Ascending aorta (tissue), 2 donors: ENCODE data around the gene LCN15. TPM values are rescaled to one million over a fixed set of nuclear protein-coding genes. Genes with fewer than 3 reads are reported as not detected.

Source experiments
- DNase-seq, 2 donors: peaks; one replicate each; pipeline ENCODE4 v3.0.0-alpha.2; 2019; ENCODE audit warnings: low spot score in 2 of 2
- H3K27ac ChIP-seq, 2 donors: fragments of 200-600 bp; sonication (generic); one replicate each; pipeline ENCODE4 v1.5.1; 2016 to 2017; ENCODE audit warnings: mild to moderate bottlenecking in 1 of 2
- H3K27me3 ChIP-seq: fragments of 200-600 bp; sonication (generic); one replicate; pipeline ENCODE4 v1.5.1; 2017
- H3K36me3 ChIP-seq, 2 donors: fragments of 200-600 bp; sonication (generic); one replicate each; pipeline ENCODE4 v1.5.1; 2016
- H3K4me1 ChIP-seq, 2 donors: fragments of 200-600 bp; sonication (generic); one replicate each; pipeline ENCODE4 v1.5.1; 2016 to 2017; ENCODE audit warnings: mild to moderate bottlenecking in 1 of 2
- H3K4me3 ChIP-seq, 2 donors: fragments of 200-600 bp; sonication (generic); one replicate each; pipeline ENCODE4 v1.5.1; 2016 to 2017; ENCODE audit warnings: mild to moderate bottlenecking in 1 of 2
- H3K9me3 ChIP-seq, 2 donors: fragments of 200-600 bp; sonication (generic); one replicate each; pipeline ENCODE4 v1.5.1; 2016
- intact Hi-C: fragments of 100-400 bp; cut with DNase I; formaldehyde crosslinking; loops from one replicate; pipeline ENCODE4 v1.15.1; 2023
- total RNA-seq: library from RNA; depleted of rRNA; stranded (reverse); fragments of >200 nt; gene quantifications from one replicate; pipeline ENCODE4 v1.1.0, GENCODE V29; 2016
- TF ChIP-seq, protein P1 (sequence below), 3 experiments: fragments of 200-600 bp in 2 of 3; fragments of 450-650 bp in 1 of 3; sonication (generic) in 2 of 3; IDR thresholded peaks; one replicate each; pipeline ENCODE4 v1.5.1; 2016 to 2019; ENCODE audit warnings: antibody characterized with exemption in 3 of 3, mild to moderate bottlenecking in 1 of 3, moderate library complexity in 1 of 3

The LCN15 gene
- total RNA-seq, 1 donor from 2014 or later = not detected

GRCh38 chr9:136777359-136777758, 13.0 kb upstream of the LCN15 start:
- DNase-seq = no peak
- Histone ChIP-seq H3K9me3 (peaks cover 0 to 4% of the 10 kb centered on the region in 2 donors), H3K4me1 (no peaks in the 10 kb centered on the region), H3K27me3 (no peaks in the 10 kb centered on the region), H3K27ac (no peak overlapping the region), H3K4me3 (no peak overlapping the region), H3K36me3 (no peaks in the 10 kb centered on the region)
- TF ChIP-seq, protein P1, sequence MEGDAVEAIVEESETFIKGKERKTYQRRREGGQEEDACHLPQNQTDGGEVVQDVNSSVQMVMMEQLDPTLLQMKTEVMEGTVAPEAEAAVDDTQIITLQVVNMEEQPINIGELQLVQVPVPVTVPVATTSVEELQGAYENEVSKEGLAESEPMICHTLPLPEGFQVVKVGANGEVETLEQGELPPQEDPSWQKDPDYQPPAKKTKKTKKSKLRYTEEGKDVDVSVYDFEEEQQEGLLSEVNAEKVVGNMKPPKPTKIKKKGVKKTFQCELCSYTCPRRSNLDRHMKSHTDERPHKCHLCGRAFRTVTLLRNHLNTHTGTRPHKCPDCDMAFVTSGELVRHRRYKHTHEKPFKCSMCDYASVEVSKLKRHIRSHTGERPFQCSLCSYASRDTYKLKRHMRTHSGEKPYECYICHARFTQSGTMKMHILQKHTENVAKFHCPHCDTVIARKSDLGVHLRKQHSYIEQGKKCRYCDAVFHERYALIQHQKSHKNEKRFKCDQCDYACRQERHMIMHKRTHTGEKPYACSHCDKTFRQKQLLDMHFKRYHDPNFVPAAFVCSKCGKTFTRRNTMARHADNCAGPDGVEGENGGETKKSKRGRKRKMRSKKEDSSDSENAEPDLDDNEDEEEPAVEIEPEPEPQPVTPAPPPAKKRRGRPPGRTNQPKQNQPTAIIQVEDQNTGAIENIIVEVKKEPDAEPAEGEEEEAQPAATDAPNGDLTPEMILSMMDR (IDR thresholded peaks at IDR 0.05) = no peak
- intact Hi-C loops = no loop called here

- intact Hi-C loops = no loop called here
- peaks cover 0 to 4% of the 10 kb centered on the region in 2 donors for H3K9me3 ChIP-seq
- DNase-seq = no peak
- no peaks in the 10 kb centered on the region for H3K4me1 ChIP-seq
- H3K36me3 ChIP-seq = no peaks in the 10 kb centered on the region
- TF ChIP-seq, protein P1 (IDR thresholded peaks at IDR 0.05) = no peak
- H3K4me3 ChIP-seq = no peak overlapping the region
- H3K27me3 ChIP-seq = no peaks in the 10 kb centered on the region
- no peak overlapping the region for H3K27ac ChIP-seq
These were observed 12.6 kb upstream of the LCN15 start for GRCh38 chr9:136776947-136777346.

DNA sequence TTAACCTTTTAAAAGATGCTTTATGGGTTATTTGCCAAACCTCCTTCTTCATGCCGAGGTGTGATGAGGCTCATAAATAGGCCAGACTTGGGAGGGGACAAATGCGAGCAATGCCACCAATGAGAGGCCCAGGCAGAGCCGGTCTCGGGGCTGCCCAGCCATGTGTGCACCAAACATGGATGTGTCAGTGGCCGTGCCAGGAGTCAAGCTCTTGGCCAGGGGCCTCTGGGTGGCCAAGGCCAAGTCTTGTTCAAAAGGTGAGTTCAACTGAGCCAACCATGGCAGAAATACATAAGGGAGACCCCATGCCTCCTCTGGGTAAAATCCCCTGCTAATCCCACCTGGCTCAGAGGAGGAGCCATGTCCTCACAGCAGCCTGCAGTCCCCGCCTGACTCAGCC, 10.9 kb upstream of the LCN15 start:
- Histone ChIP-seq H3K36me3 (no peaks in the 10 kb centered on the region), H3K4me3 (no peak overlapping the region), H3K9me3 (peaks cover 0 to 4% of the 10 kb centered on the region in 2 donors), H3K27me3 (no peaks in the 10 kb centered on the region), H3K4me1 (no peaks in the 10 kb centered on the region), H3K27ac (no peak overlapping the region)
- no peak for DNase-seq
- TF ChIP-seq, protein P1 (IDR thresholded peaks at IDR 0.05) = no peak
- intact Hi-C loops = no loop called here

- DNase-seq = no peak
- intact Hi-C loops = no loop called here
These were observed 10.2 kb upstream of the LCN15 start for GRCh38 chr9:136774416-136775045.

GRCh38 chr9:136773386-136774044, 9.2 kb upstream of the LCN15 start:
- Histone ChIP-seq H3K27ac (no peak overlapping the region), H3K9me3 (peaks cover 0 to 4% of the 10 kb centered on the region in 2 donors), H3K27me3 (peaks cover 4% of the 10 kb centered on the region), H3K36me3 (no peaks in the 10 kb centered on the region), H3K4me1 (no peaks in the 10 kb centered on the region), H3K4me3 (no peak overlapping the region)
- intact Hi-C loops = no loop called here
- TF ChIP-seq, protein P1 (IDR thresholded peaks at IDR 0.05) = no peak
- no peak for DNase-seq

More at GRCh38 chr9:136774416-136775045, 10.2 kb upstream of the LCN15 start:
- Histone ChIP-seq H3K27me3 (peaks cover 4% of the 10 kb centered on the region), H3K27ac (no peak overlapping the region), H3K4me1 (no peaks in the 10 kb centered on the region), H3K4me3 (no peak overlapping the region), H3K9me3 (peaks cover 0 to 4% of the 10 kb centered on the region in 2 donors), H3K36me3 (no peaks in the 10 kb centered on the region)
- TF ChIP-seq, protein P1 (IDR thresholded peaks at IDR 0.05) = no peak
